ENCODE data around the gene C11orf52.

C11orf52 gene

DNA sequence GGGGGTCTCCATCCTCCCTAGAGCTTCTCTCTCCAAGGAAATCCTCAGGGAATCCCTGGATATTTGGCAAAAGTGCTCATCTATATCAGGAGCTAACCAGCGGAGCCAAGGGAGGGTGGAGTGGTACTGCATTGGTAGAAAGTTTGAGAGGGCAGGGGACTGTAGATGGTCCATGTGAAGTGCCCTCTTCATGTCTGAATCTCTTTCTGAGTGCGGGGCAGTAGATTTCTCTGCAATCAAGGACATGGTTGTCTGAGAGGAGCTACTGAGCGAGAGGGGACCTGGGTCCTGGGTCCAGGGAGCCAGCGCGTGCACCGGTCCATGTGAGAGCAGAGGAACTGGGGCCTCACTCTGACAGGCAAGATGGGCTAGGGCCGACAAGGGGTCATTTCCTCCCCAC is 19.1 kb downstream of the C11orf52 start:
- no peaks in the 10 kb centered on the region for H4K20me1 ChIP-seq (ENCODE audit: low read depth, low read length)
- H3K4me3 ChIP-seq (ENCODE audit: insufficient read depth, low read length, poor library complexity, severe bottlenecking): no peak overlapping the region
- TF ChIP-seq CTCF (IDR thresholded peaks at IDR 0.05; ENCODE audit: insufficient read depth, low read length, poor library complexity, severe bottlenecking) (no peak), EZH2phosphoT487 (conservative IDR thresholded peaks at IDR 0.05; ENCODE audit: low read length) (no peak)
- H2AFZ ChIP-seq (ENCODE audit: low read depth, low read length, severe bottlenecking): no peak overlapping the region
- no peaks in the 10 kb centered on the region for H3K9me3 ChIP-seq (ENCODE audit: insufficient read depth, low read length)
- H3K36me3 ChIP-seq (ENCODE audit: low read length): no peaks in the 10 kb centered on the region
- no peaks in the 10 kb centered on the region for H3F3A ChIP-seq (ENCODE audit: insufficient read depth)
- no peaks in the 10 kb centered on the region for H3K79me2 ChIP-seq (ENCODE audit: insufficient read depth, low read length)
- no peak overlapping the region for H3K27ac ChIP-seq (ENCODE audit: low read depth, low read length)
- H3K9me2 ChIP-seq (replicated peaks; ENCODE audit: insufficient read depth, low read length): no peaks in the 10 kb centered on the region
- H3K27me3 ChIP-seq (ENCODE audit: low read length): no peaks in the 10 kb centered on the region
- no peak overlapping the region for H3K4me2 ChIP-seq (ENCODE audit: low read depth, low read length, poor library complexity, severe bottlenecking)
- no peak overlapping the region for H3K9ac ChIP-seq (ENCODE audit: low read length)

GRCh38 chr11:111938687-111939160 is 20.0 kb downstream of the C11orf52 start:
- H4K20me1 ChIP-seq (ENCODE audit: low read depth, low read length): no peaks in the 10 kb centered on the region
- no peak overlapping the region for H3K9ac ChIP-seq (ENCODE audit: low read length)
- no peaks in the 10 kb centered on the region for H3K9me3 ChIP-seq (ENCODE audit: insufficient read depth, low read length)
- H2AFZ ChIP-seq (ENCODE audit: low read depth, low read length, severe bottlenecking): no peak overlapping the region
- no peak overlapping the region for H3K27ac ChIP-seq (ENCODE audit: low read depth, low read length)
- H3K36me3 ChIP-seq (ENCODE audit: low read length): no peaks in the 10 kb centered on the region
- TF ChIP-seq EZH2phosphoT487 (conservative IDR thresholded peaks at IDR 0.05; ENCODE audit: low read length) (no peak), CTCF (IDR thresholded peaks at IDR 0.05; ENCODE audit: insufficient read depth, low read length, poor library complexity, severe bottlenecking) (no peak)
- no peaks in the 10 kb centered on the region for H3K27me3 ChIP-seq (ENCODE audit: low read length)
- H3F3A ChIP-seq (ENCODE audit: insufficient read depth): no peaks in the 10 kb centered on the region
- no peak overlapping the region for H3K4me3 ChIP-seq (ENCODE audit: insufficient read depth, low read length, poor library complexity, severe bottlenecking)
- no peaks in the 10 kb centered on the region for H3K79me2 ChIP-seq (ENCODE audit: insufficient read depth, low read length)
- no peak overlapping the region for H3K4me2 ChIP-seq (ENCODE audit: low read depth, low read length, poor library complexity, severe bottlenecking)
- no peaks in the 10 kb centered on the region for H3K9me2 ChIP-seq (replicated peaks; ENCODE audit: insufficient read depth, low read length)

GRCh38 chr11:111939836-111940604 is 21.3 kb downstream of the C11orf52 start:
- H2AFZ ChIP-seq (ENCODE audit: low read depth, low read length, severe bottlenecking): no peak overlapping the region
- H4K20me1 ChIP-seq (ENCODE audit: low read depth, low read length): no peaks in the 10 kb centered on the region
- H3K27ac ChIP-seq (ENCODE audit: low read depth, low read length): no peak overlapping the region
- H3K79me2 ChIP-seq (ENCODE audit: insufficient read depth, low read length): no peaks in the 10 kb centered on the region
- no peak overlapping the region for H3K4me3 ChIP-seq (ENCODE audit: insufficient read depth, low read length, poor library complexity, severe bottlenecking)
- H3F3A ChIP-seq (ENCODE audit: insufficient read depth): no peaks in the 10 kb centered on the region
- H3K9ac ChIP-seq (ENCODE audit: low read length): no peak overlapping the region
- no peak overlapping the region for H3K4me2 ChIP-seq (ENCODE audit: low read depth, low read length, poor library complexity, severe bottlenecking)
- no peaks in the 10 kb centered on the region for H3K9me2 ChIP-seq (replicated peaks; ENCODE audit: insufficient read depth, low read length)
- no peaks in the 10 kb centered on the region for H3K27me3 ChIP-seq (ENCODE audit: low read length)
- H3K36me3 ChIP-seq (ENCODE audit: low read length): no peaks in the 10 kb centered on the region
- TF ChIP-seq CTCF (IDR thresholded peaks at IDR 0.05; ENCODE audit: insufficient read depth, low read length, poor library complexity, severe bottlenecking) (no peak), EZH2phosphoT487 (conservative IDR thresholded peaks at IDR 0.05; ENCODE audit: low read length) (no peak)
- H3K9me3 ChIP-seq (ENCODE audit: insufficient read depth, low read length): no peaks in the 10 kb centered on the region
